Activated CD4-positive, alpha-beta memory T cell treated with anti-CD3 and anti-CD28 coated beads, Interleukin-2, amount 10 ng/mL, durations not matched to agents 7 days and 5 days (primary cell): ENCODE data around the gene RNASE1. TPM values are rescaled to one million over a fixed set of nuclear protein-coding genes. Genes with fewer than 3 reads are reported as not detected.

Experiments
- CTCF ChIA-PET: fragments of 350-600 bp; sonication (Branson Sonifier 250); formaldehyde crosslinking; loops from one replicate; lab custom pipeline; 2021; ENCODE audit warnings: antibody characterized with exemption, inconsistent platforms; lab: Charles Lee
- POLR2A ChIA-PET: fragments of 350-600 bp; sonication (Branson Sonifier 250); formaldehyde crosslinking; loops from one replicate; lab custom pipeline; 2021; ENCODE audit warnings: antibody characterized with exemption; lab: Charles Lee
- DNase-seq: peaks from one replicate; pipeline ENCODE4 v3.0.0-alpha.2; 2020
- H3K27ac Mint-ChIP-seq: one replicate; pipeline ENCODE4 v1.8.0; 2021; ENCODE audit warnings: mild to moderate bottlenecking, mixed read lengths
- H3K27me3 Mint-ChIP-seq: one replicate; pipeline ENCODE4 v1.8.0; 2021; ENCODE audit warnings: mixed read lengths
- H3K36me3 Mint-ChIP-seq: one replicate; pipeline ENCODE4 v1.8.0; 2021; ENCODE audit warnings: low read depth, mixed read lengths
- H3K4me1 Mint-ChIP-seq: one replicate; pipeline ENCODE4 v1.8.0; 2021; ENCODE audit warnings: mixed read lengths
- H3K4me3 Mint-ChIP-seq: one replicate; pipeline ENCODE4 v1.8.0; 2021; ENCODE audit warnings: mild to moderate bottlenecking, mixed read lengths
- H3K9me3 Mint-ChIP-seq: one replicate; pipeline ENCODE4 v1.8.0; 2021; ENCODE audit warnings: mixed read lengths
- total RNA-seq, 2 experiments: library from RNA; stranded (reverse); gene quantifications; one replicate each; pipeline ENCODE4 v1.2.3, GENCODE V29; 2021

RNASE1 gene
- total RNA-seq, 2 experiments from 2014 or later: not detected

GRCh38 chr14:20799892-20800544, 2.6 kb downstream of the RNASE1 start:
- Mint-ChIP-seq H3K4me1 (peaks cover 12% of the 10 kb centered on the region), H3K27ac (no peak overlapping the region), H3K4me3 (no peak overlapping the region), H3K36me3 (no peaks in the 10 kb centered on the region), H3K27me3 (peaks cover 4% of the 10 kb centered on the region), H3K9me3 (no peaks in the 10 kb centered on the region)
- POLR2A ChIA-PET: no interaction called here
- CTCF ChIA-PET: no interaction called here
- DNase-seq: no peak

- H3K36me3 Mint-ChIP-seq: no peaks in the 10 kb centered on the region
Measured at GRCh38 chr14:20799456-20799891, 3.2 kb downstream of the RNASE1 start.

GRCh38 chr14:20798932-20799331, 3.7 kb downstream of the RNASE1 start:
- no peak for DNase-seq
- H3K4me3 Mint-ChIP-seq: no peak overlapping the region
- peaks cover 14% of the 10 kb centered on the region for H3K4me1 Mint-ChIP-seq
- H3K27me3 Mint-ChIP-seq: peaks cover 4% of the 10 kb centered on the region
- H3K9me3 Mint-ChIP-seq: no peaks in the 10 kb centered on the region
- POLR2A ChIA-PET: no interaction called here
- CTCF ChIA-PET: no interaction called here
- no peaks in the 10 kb centered on the region for H3K36me3 Mint-ChIP-seq
- no peak overlapping the region for H3K27ac Mint-ChIP-seq

More at GRCh38 chr14:20799456-20799891, 3.2 kb downstream of the RNASE1 start:
- Mint-ChIP-seq H3K27ac (no peak overlapping the region), H3K9me3 (no peaks in the 10 kb centered on the region), H3K4me3 (no peak overlapping the region), H3K4me1 (peaks cover 12% of the 10 kb centered on the region), H3K27me3 (peaks cover 4% of the 10 kb centered on the region)
- ChIA-PET POLR2A (no interaction called here), CTCF (no interaction called here)
- no peak for DNase-seq

GRCh38 chr14:20798318-20798717, 4.3 kb downstream of the RNASE1 start:
- POLR2A ChIA-PET: no interaction called here

GRCh38 chr14:20797164-20797563, 5.5 kb downstream of the RNASE1 start:
- Mint-ChIP-seq H3K4me1 (peaks cover 18% of the 10 kb centered on the region), H3K27ac (no peak overlapping the region), H3K9me3 (no peaks in the 10 kb centered on the region), H3K27me3 (peaks cover 4% of the 10 kb centered on the region), H3K4me3 (no peak overlapping the region), H3K36me3 (no peaks in the 10 kb centered on the region)
- no peak for DNase-seq
- ChIA-PET POLR2A (no interaction called here), CTCF (interaction anchor here (1.5 kb wide), 1 partner anchor 76 kb away, joined by 4 read pairs; no protein-coding TSS in a partner anchor)

More at GRCh38 chr14:20798318-20798717, 4.3 kb downstream of the RNASE1 start:
- H3K9me3 Mint-ChIP-seq: no peaks in the 10 kb centered on the region
- no peak for DNase-seq
- peaks cover 15% of the 10 kb centered on the region for H3K4me1 Mint-ChIP-seq
- no peak overlapping the region for H3K4me3 Mint-ChIP-seq
- CTCF ChIA-PET: no interaction called here
- no peak overlapping the region for H3K27ac Mint-ChIP-seq
- H3K27me3 Mint-ChIP-seq: peaks cover 4% of the 10 kb centered on the region
- H3K36me3 Mint-ChIP-seq: no peaks in the 10 kb centered on the region

GRCh38 chr14:20794644-20795369, 7.8 kb downstream of the RNASE1 start:
- H3K27me3 Mint-ChIP-seq: peaks cover 4% of the 10 kb centered on the region
- peaks cover 7% of the 10 kb centered on the region for H3K4me1 Mint-ChIP-seq
- DNase-seq: no peak
- no peak overlapping the region for H3K27ac Mint-ChIP-seq
- no peaks in the 10 kb centered on the region for H3K36me3 Mint-ChIP-seq
- no peak overlapping the region for H3K4me3 Mint-ChIP-seq
- no peaks in the 10 kb centered on the region for H3K9me3 Mint-ChIP-seq
- CTCF ChIA-PET: interaction anchor here (0.7 kb wide), 1 partner anchor 181 kb away, joined by 4 read pairs; no protein-coding TSS in a partner anchor
- POLR2A ChIA-PET: interaction anchor here (1.2 kb wide), 1 partner anchor 14 kb away, joined by 4 read pairs; the partner anchor contains the start of gene RNASE6

GRCh38 chr14:20792556-20792955, 10.1 kb downstream of the RNASE1 start:
- CTCF ChIA-PET: interaction anchor here (1.0 kb wide), 1 partner anchor 12 kb away, joined by 3 read pairs; the partner anchor contains the start of gene RNASE6
- no peak overlapping the region for H3K4me3 Mint-ChIP-seq
- POLR2A ChIA-PET: interaction anchor here (1.0 to 1.7 kb wide), 2 partner anchors 11 to 28 kb away, joined by 4 to 5 read pairs; partner anchors contain the start of gene RNASE6
- no peaks in the 10 kb centered on the region for H3K27me3 Mint-ChIP-seq
- no peaks in the 10 kb centered on the region for H3K36me3 Mint-ChIP-seq
- no peak for DNase-seq
- no peaks in the 10 kb centered on the region for H3K9me3 Mint-ChIP-seq
- peaks cover 7% of the 10 kb centered on the region for H3K4me1 Mint-ChIP-seq
- no peak overlapping the region for H3K27ac Mint-ChIP-seq

- H3K4me1 Mint-ChIP-seq: peaks cover 7% of the 10 kb centered on the region
- no peak for DNase-seq
- no peaks in the 10 kb centered on the region for H3K27me3 Mint-ChIP-seq
- no peak overlapping the region for H3K4me3 Mint-ChIP-seq
- H3K36me3 Mint-ChIP-seq: no peaks in the 10 kb centered on the region
- POLR2A ChIA-PET: interaction anchor here (1.7 kb wide), 1 partner anchor 10 kb away, joined by 5 read pairs; the partner anchor contains the start of gene RNASE6
- H3K9me3 Mint-ChIP-seq: no peaks in the 10 kb centered on the region
- CTCF ChIA-PET: no interaction called here
- no peak overlapping the region for H3K27ac Mint-ChIP-seq
Measured at GRCh38 chr14:20791597-20791996, 11.0 kb downstream of the RNASE1 start.

GRCh38 chr14:20791187-20791586, 11.5 kb downstream of the RNASE1 start:
- Mint-ChIP-seq H3K4me1 (peaks cover 7% of the 10 kb centered on the region), H3K4me3 (no peak overlapping the region), H3K36me3 (no peaks in the 10 kb centered on the region), H3K9me3 (no peaks in the 10 kb centered on the region), H3K27ac (no peak overlapping the region), H3K27me3 (no peaks in the 10 kb centered on the region)
- CTCF ChIA-PET: interaction anchor here (0.7 kb wide), 1 partner anchor 11 kb away, joined by 3 read pairs; the partner anchor contains the start of gene RNASE6
- no peak for DNase-seq
- POLR2A ChIA-PET: no interaction called here

GRCh38 chr14:20790464-20791116, 12.1 kb downstream of the RNASE1 start:
- H3K4me1 Mint-ChIP-seq: peaks cover 7% of the 10 kb centered on the region
- no peaks in the 10 kb centered on the region for H3K9me3 Mint-ChIP-seq
- H3K4me3 Mint-ChIP-seq: no peak overlapping the region
- ChIA-PET CTCF (interaction anchor here (0.7 kb wide), 1 partner anchor 10 kb away, joined by 3 read pairs; the partner anchor contains the start of gene RNASE6), POLR2A (no interaction called here)
- H3K27ac Mint-ChIP-seq: no peak overlapping the region
- no peak for DNase-seq
- no peaks in the 10 kb centered on the region for H3K27me3 Mint-ChIP-seq
- H3K36me3 Mint-ChIP-seq: no peaks in the 10 kb centered on the region

- Mint-ChIP-seq H3K4me3 (no peak overlapping the region), H3K9me3 (no peaks in the 10 kb centered on the region), H3K27ac (no peak overlapping the region), H3K36me3 (no peaks in the 10 kb centered on the region), H3K4me1 (peaks cover 5% of the 10 kb centered on the region), H3K27me3 (no peaks in the 10 kb centered on the region)
- CTCF ChIA-PET: interaction anchor here (0.8 kb wide), 1 partner anchor 68 kb away, joined by 3 read pairs; no protein-coding TSS in a partner anchor
- no peak for DNase-seq
- POLR2A ChIA-PET: no interaction called here
Measured at GRCh38 chr14:20789230-20789813, 13.3 kb downstream of the RNASE1 start.

- Mint-ChIP-seq H3K27me3 (no peaks in the 10 kb centered on the region), H3K36me3 (no peaks in the 10 kb centered on the region), H3K9me3 (no peaks in the 10 kb centered on the region), H3K27ac (no peak overlapping the region), H3K4me3 (no peak overlapping the region), H3K4me1 (peaks cover 14% of the 10 kb centered on the region)
- ChIA-PET CTCF (no interaction called here), POLR2A (no interaction called here)
- DNase-seq: no peak
Measured at GRCh38 chr14:20787025-20787424, 15.6 kb downstream of the RNASE1 start.
